NCI-H2107 treated with DMSO at 0.1 percent for 48 hours (cell line): ENCODE data around the gene TMEM53.

Experiments
- DNase-seq: peaks from one replicate; lab custom pipeline; 2025; ENCODE audit not compliant: unreplicated experiment; lab: John Stamatoyannopoulos, UW

Gene TMEM53

GRCh38 chr1:44674113-44675000 is at the start of gene TMEM53, which contains the start of gene ARMH1:
Gene TMEM53, minus strand, starts transcription at chr1:44674481. Its CDS starts 90 bp downstream, at chr1:44674391.
Gene ARMH1, plus strand, starts transcription at chr1:44674714. Its CDS starts 14,984 bp downstream, at chr1:44689698.
- peak; percentile 100 for DNase-seq

- no peak for DNase-seq
Observed at GRCh38 chr1:44723496-44724295, 49.4 kb upstream of the TMEM53 start.

GRCh38 chr1:44723064-44723463 is 48.8 kb upstream of the TMEM53 start:
- DNase-seq = no peak

GRCh38 chr1:44721485-44722361 is 47.4 kb upstream of the TMEM53 start:
- DNase-seq = peak; percentile 97

GRCh38 chr1:44720281-44720680 is 46.0 kb upstream of the TMEM53 start:
- no peak for DNase-seq

- no peak for DNase-seq
Observed at GRCh38 chr1:44719318-44719717, 45.0 kb upstream of the TMEM53 start.

- no peak for DNase-seq
Observed at GRCh38 chr1:44718091-44718490, 43.8 kb upstream of the TMEM53 start.

- no peak for DNase-seq
Observed at GRCh38 chr1:44717653-44718052, 43.4 kb upstream of the TMEM53 start.

GRCh38 chr1:44717156-44717555 is 42.9 kb upstream of the TMEM53 start:
- no peak for DNase-seq

GRCh38 chr1:44714944-44715571 is 40.8 kb upstream of the TMEM53 start:
- peak; percentile 84 for DNase-seq

- no peak for DNase-seq
Observed at GRCh38 chr1:44714532-44714931, 40.3 kb upstream of the TMEM53 start.

- peak; percentile 77 for DNase-seq
Observed at GRCh38 chr1:44713321-44713781, 39.1 kb upstream of the TMEM53 start.

- DNase-seq = no peak
Observed at GRCh38 chr1:44707959-44708831, 33.9 kb upstream of the TMEM53 start.

- DNase-seq = no peak
Observed at GRCh38 chr1:44707112-44707881, 33.0 kb upstream of the TMEM53 start.

GRCh38 chr1:44705938-44706337 is 31.7 kb upstream of the TMEM53 start:
- DNase-seq = peak; percentile 31

- DNase-seq = no peak
Observed at GRCh38 chr1:44705470-44705869, 31.2 kb upstream of the TMEM53 start.

- DNase-seq = no peak
Observed at GRCh38 chr1:44701141-44701573, 26.9 kb upstream of the TMEM53 start.

- peak; percentile 80 for DNase-seq
Observed at GRCh38 chr1:44700573-44700972, 26.3 kb upstream of the TMEM53 start.
